Measurements from ENCODE around the gene SUPT3H.

DNA sequence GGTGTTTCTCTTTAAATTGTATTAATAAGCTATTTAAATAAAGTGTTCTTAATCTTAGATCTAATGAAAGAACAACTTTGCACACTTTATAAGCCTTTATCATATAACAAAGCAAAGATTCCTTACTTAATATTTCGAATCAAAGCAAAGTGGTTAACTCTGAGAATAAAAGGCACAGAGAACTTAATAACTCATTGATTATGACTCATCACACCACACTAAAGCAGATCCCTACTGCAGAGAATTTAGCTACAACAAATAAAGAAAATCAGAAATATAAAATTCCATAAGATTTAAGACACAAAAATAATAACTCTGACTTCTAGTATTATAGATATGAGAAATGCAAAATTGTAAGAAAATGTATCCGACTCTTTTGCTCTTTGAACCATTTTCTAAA, 185.2 kb downstream of the SUPT3H start:
- TF ChIP-seq PAX5 (IDR thresholded peaks at IDR 0.05; ENCODE audit: insufficient read depth, low read length, severe bottlenecking) (no peak), TAF1 (IDR thresholded peaks at IDR 0.05; ENCODE audit: low read depth, low read length) (no peak)
